ENCODE measurements around the gene ZKSCAN3.

- TF ChIP-seq RAD21 (conservative IDR thresholded peaks at IDR 0.05 in 1 of 2, IDR thresholded peaks at IDR 0.05 in 1 of 2), result no peak
- TF ChIP-seq EHMT2 (IDR thresholded peaks at IDR 0.05; ENCODE audit: low read depth), result no peak
- no peak for TF ChIP-seq EP300 (IDR thresholded peaks at IDR 0.05)
- TF ChIP-seq POLR2AphosphoS2 (conservative IDR thresholded peaks at IDR 0.05; ENCODE audit: low read length), result no peak
- no peak for TF ChIP-seq CBX2 (IDR thresholded peaks at IDR 0.05; ENCODE audit: borderline replicate concordance, low read depth)
- no peak for TF ChIP-seq HDAC2 (IDR thresholded peaks at IDR 0.05)
- TF ChIP-seq GATA3 (IDR thresholded peaks at IDR 0.05; ENCODE audit: borderline replicate concordance), result no peak
- no peak for TF ChIP-seq FOSB (CRISPR knock-in tag; IDR thresholded peaks at IDR 0.05)
- no peak for TF ChIP-seq POLR2A (IDR thresholded peaks at IDR 0.05; ENCODE audit: low read length)
- TF ChIP-seq, protein P1, sequence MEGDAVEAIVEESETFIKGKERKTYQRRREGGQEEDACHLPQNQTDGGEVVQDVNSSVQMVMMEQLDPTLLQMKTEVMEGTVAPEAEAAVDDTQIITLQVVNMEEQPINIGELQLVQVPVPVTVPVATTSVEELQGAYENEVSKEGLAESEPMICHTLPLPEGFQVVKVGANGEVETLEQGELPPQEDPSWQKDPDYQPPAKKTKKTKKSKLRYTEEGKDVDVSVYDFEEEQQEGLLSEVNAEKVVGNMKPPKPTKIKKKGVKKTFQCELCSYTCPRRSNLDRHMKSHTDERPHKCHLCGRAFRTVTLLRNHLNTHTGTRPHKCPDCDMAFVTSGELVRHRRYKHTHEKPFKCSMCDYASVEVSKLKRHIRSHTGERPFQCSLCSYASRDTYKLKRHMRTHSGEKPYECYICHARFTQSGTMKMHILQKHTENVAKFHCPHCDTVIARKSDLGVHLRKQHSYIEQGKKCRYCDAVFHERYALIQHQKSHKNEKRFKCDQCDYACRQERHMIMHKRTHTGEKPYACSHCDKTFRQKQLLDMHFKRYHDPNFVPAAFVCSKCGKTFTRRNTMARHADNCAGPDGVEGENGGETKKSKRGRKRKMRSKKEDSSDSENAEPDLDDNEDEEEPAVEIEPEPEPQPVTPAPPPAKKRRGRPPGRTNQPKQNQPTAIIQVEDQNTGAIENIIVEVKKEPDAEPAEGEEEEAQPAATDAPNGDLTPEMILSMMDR (IDR thresholded peaks at IDR 0.05), result no peak
- TF ChIP-seq USF2 (IDR thresholded peaks at IDR 0.05), result no peak
- TF ChIP-seq, protein P2, sequence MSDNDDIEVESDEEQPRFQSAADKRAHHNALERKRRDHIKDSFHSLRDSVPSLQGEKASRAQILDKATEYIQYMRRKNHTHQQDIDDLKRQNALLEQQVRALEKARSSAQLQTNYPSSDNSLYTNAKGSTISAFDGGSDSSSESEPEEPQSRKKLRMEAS (IDR thresholded peaks at IDR 0.05), result no peak
- no peak for TF ChIP-seq JUN (IDR thresholded peaks at IDR 0.05)
Measured at GRCh38 chr6:28377879-28378278, 28.1 kb downstream of the ZKSCAN3 start.

All from A549 (cell line).